Measurements from ENCODE around the gene VPS72.

- TF ChIP-seq ZC3H10 (CRISPR knock-in tag; IDR thresholded peaks at IDR 0.05) (no peak), ESRRG (CRISPR knock-in tag; IDR thresholded peaks at IDR 0.05) (no peak), RARB (CRISPR knock-in tag; IDR thresholded peaks at IDR 0.05) (no peak), TOX (CRISPR knock-in tag; IDR thresholded peaks at IDR 0.05; ENCODE audit: borderline replicate concordance) (no peak), POU6F1 (CRISPR knock-in tag; IDR thresholded peaks at IDR 0.05; ENCODE audit: borderline replicate concordance, low read depth) (no peak), ZNF70 (CRISPR knock-in tag; IDR thresholded peaks at IDR 0.05) (no peak), ZFP3 (CRISPR knock-in tag; IDR thresholded peaks at IDR 0.05) (no peak), ZFP30 (CRISPR knock-in tag; IDR thresholded peaks at IDR 0.05) (no peak), CREB5 (CRISPR knock-in tag; IDR thresholded peaks at IDR 0.05; ENCODE audit: low read depth) (no peak), ARNTL (CRISPR knock-in tag; IDR thresholded peaks at IDR 0.05; ENCODE audit: borderline replicate concordance, low read depth) (no peak), ZNF8 (CRISPR knock-in tag; IDR thresholded peaks at IDR 0.05) (no peak), BACH2 (CRISPR knock-in tag; IDR thresholded peaks at IDR 0.05; ENCODE audit: borderline replicate concordance) (no peak), ISL1 (CRISPR knock-in tag; IDR thresholded peaks at IDR 0.05) (no peak)
- TF ChIP-seq, protein P1, sequence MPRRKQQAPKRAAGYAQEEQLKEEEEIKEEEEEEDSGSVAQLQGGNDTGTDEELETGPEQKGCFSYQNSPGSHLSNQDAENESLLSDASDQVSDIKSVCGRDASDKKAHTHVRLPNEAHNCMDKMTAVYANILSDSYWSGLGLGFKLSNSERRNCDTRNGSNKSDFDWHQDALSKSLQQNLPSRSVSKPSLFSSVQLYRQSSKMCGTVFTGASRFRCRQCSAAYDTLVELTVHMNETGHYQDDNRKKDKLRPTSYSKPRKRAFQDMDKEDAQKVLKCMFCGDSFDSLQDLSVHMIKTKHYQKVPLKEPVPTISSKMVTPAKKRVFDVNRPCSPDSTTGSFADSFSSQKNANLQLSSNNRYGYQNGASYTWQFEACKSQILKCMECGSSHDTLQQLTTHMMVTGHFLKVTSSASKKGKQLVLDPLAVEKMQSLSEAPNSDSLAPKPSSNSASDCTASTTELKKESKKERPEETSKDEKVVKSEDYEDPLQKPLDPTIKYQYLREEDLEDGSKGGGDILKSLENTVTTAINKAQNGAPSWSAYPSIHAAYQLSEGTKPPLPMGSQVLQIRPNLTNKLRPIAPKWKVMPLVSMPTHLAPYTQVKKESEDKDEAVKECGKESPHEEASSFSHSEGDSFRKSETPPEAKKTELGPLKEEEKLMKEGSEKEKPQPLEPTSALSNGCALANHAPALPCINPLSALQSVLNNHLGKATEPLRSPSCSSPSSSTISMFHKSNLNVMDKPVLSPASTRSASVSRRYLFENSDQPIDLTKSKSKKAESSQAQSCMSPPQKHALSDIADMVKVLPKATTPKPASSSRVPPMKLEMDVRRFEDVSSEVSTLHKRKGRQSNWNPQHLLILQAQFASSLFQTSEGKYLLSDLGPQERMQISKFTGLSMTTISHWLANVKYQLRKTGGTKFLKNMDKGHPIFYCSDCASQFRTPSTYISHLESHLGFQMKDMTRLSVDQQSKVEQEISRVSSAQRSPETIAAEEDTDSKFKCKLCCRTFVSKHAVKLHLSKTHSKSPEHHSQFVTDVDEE (CRISPR knock-in tag; IDR thresholded peaks at IDR 0.05) = no peak
Measured at GRCh38 chr1:151130987-151131586, 58.9 kb downstream of the VPS72 start.
